ENCODE data around the gene AGL. TPM values are rescaled to one million over a fixed set of nuclear protein-coding genes. Genes with fewer than 3 reads are reported as not detected.
A peak's percentile ranks its signal among the peaks of the same experiment; 100 is the strongest.
"Not testable (repeated sequence)": the region's sequence is repeated elsewhere in the genome, so short reads cannot be mapped to it uniquely, and the experiment has no call there.

AGL gene
- total RNA-seq, 2 experiments from 2014 or later = 8.6 to 9.6 TPM

- DNase-seq (no peak), ATAC-seq (ENCODE audit: poor library complexity) (no peak)
- intact Hi-C loops (cut with DNase I, micrococcal nuclease) = no loop called here
- Mint-ChIP-seq H3K36me3 (ENCODE audit: low read depth) (no peaks in the 10 kb centered on the region), H3K4me3 (no peak overlapping the region), H3K27me3 (no peaks in the 10 kb centered on the region), H3K4me1 (ENCODE audit: low read depth) (no peaks in the 10 kb centered on the region), H3K9me3 (no peaks in the 10 kb centered on the region), H3K27ac (no peak overlapping the region)
- H3K36me3 ChIP-seq (ENCODE audit: insufficient read depth, low read length) = no peaks in the 10 kb centered on the region
- ChIA-PET CTCF (no interaction called here), POLR2A (no interaction called here)
- no peak for TF ChIP-seq CTCF (IDR thresholded peaks at IDR 0.05)
- no peaks in the 10 kb centered on the region for H3K4me1 ChIP-seq (ENCODE audit: insufficient read depth, low read length)
- no peaks in the 10 kb centered on the region for H3K9me3 ChIP-seq (ENCODE audit: control insufficient read depth in 1 of 2, insufficient read depth in 1 of 2, low read length in 2 of 2)
- H3K4me3 ChIP-seq (ENCODE audit: low read length) = no peak overlapping the region
- no peak overlapping the region for H3K27ac ChIP-seq (ENCODE audit: low read depth in 1 of 2, low read length in 2 of 2)
- no peaks in the 10 kb centered on the region for H3K27me3 ChIP-seq (ENCODE audit: control insufficient read depth in 1 of 2, insufficient read depth in 2 of 2, low read length in 2 of 2)
These were observed 6.4 kb upstream of the AGL start for GRCh38 chr1:99843760-99844159.

- H3K4me1 Mint-ChIP-seq (ENCODE audit: low read depth) = peaks cover 11% of the 10 kb centered on the region
- H3K4me3 ChIP-seq (ENCODE audit: low read length); H3K9me3 ChIP-seq (ENCODE audit: control insufficient read depth in 1 of 2, insufficient read depth in 1 of 2, low read length in 2 of 2); H3K4me3 Mint-ChIP-seq; DNase-seq; CTCF ChIA-PET; H3K36me3 Mint-ChIP-seq (ENCODE audit: low read depth); H3K27ac Mint-ChIP-seq; H3K27me3 Mint-ChIP-seq; H3K9me3 Mint-ChIP-seq; H3K27ac ChIP-seq (ENCODE audit: low read depth in 1 of 2, low read length in 2 of 2); ATAC-seq (ENCODE audit: poor library complexity); POLR2A ChIA-PET; H3K27me3 ChIP-seq (ENCODE audit: control insufficient read depth in 1 of 2, insufficient read depth in 2 of 2, low read length in 2 of 2); H3K36me3 ChIP-seq (ENCODE audit: insufficient read depth, low read length); H3K4me1 ChIP-seq (ENCODE audit: insufficient read depth, low read length): not testable (repeated sequence)
- intact Hi-C loops (cut with DNase I, micrococcal nuclease) = loop anchor here in 1 of 2 experiments (5.0 kb wide), 2 partner anchors 287 to 1042 kb away; partner anchors contain the start of genes SASS6 and TRMT13
These were observed 5.0 kb upstream of the AGL start for GRCh38 chr1:99845201-99845600.

GRCh38 chr1:99849413-99849743 is 783 bp upstream of the AGL start:
- peak overlapping the region; percentile 28 to 64 for H3K27ac ChIP-seq (ENCODE audit: low read depth in 1 of 2, low read length in 2 of 2)
- H3K9me3 ChIP-seq (ENCODE audit: control insufficient read depth in 1 of 2, insufficient read depth in 1 of 2, low read length in 2 of 2) = no peaks in the 10 kb centered on the region
- no peaks in the 10 kb centered on the region for H3K27me3 ChIP-seq (ENCODE audit: control insufficient read depth in 1 of 2, insufficient read depth in 2 of 2, low read length in 2 of 2)
- Mint-ChIP-seq H3K4me3 (peak overlapping the region; percentile 95), H3K36me3 (ENCODE audit: low read depth) (peaks cover 34% of the 10 kb centered on the region), H3K4me1 (ENCODE audit: low read depth) (peaks cover 42% of the 10 kb centered on the region), H3K27me3 (no peaks in the 10 kb centered on the region), H3K27ac (peak overlapping the region; percentile 88), H3K9me3 (no peaks in the 10 kb centered on the region)
- TF ChIP-seq CTCF (IDR thresholded peaks at IDR 0.05) = no peak
- H3K4me3 ChIP-seq (ENCODE audit: low read length) = peak overlapping the region; percentile 95
- ChIA-PET CTCF (no interaction called here), POLR2A (interaction anchor here (0.6 to 2.4 kb wide), 5 partner anchors 11 to 188 kb away, joined by 3 to 12 read pairs (median 4); a partner anchor contains a TSS)
- intact Hi-C loops (cut with DNase I, micrococcal nuclease) = loop anchor here in 1 of 2 experiments (5.0 kb wide), 2 partner anchors 283 to 1038 kb away; partner anchors contain the start of genes SASS6 and TRMT13
- ATAC-seq (ENCODE audit: poor library complexity) = no peak
- peaks cover 14% of the 10 kb centered on the region for H3K4me1 ChIP-seq (ENCODE audit: insufficient read depth, low read length)
- peak in 4 of 14 experiments; percentile 0 to 29 (median 14) for DNase-seq
- peaks cover 8% of the 10 kb centered on the region for H3K36me3 ChIP-seq (ENCODE audit: insufficient read depth, low read length)
